Neural progenitor cell (in vitro differentiated cells): ENCODE results near the gene EBF4. TPM values are rescaled to one million over a fixed set of nuclear protein-coding genes. Genes with fewer than 3 reads are reported as not detected.

Source experiments
- DNase-seq: peaks from one replicate; pipeline ENCODE4 v3.0.0-alpha.2; 2016; ENCODE audit warnings: low spot score
- H2AFZ ChIP-seq: fragments of 200-600 bp; sonication (generic); replicated peaks from 2 replicates; pipeline ENCODE4 v1.6.1; 2016; ENCODE audit warnings: antibody characterized with exemption
- H3F3A ChIP-seq: fragments of 200-600 bp; sonication (generic); 2 replicates; pipeline ENCODE4 v1.6.1; 2016; ENCODE audit warnings: antibody characterized with exemption, low read depth
- H3K27ac ChIP-seq: fragments of 200-600 bp; sonication (generic); 2 replicates; pipeline ENCODE4 v1.5.1; 2016; ENCODE audit warnings: mild to moderate bottlenecking
- H3K27me3 ChIP-seq: fragments of 200-600 bp; sonication (generic); 2 replicates; pipeline ENCODE4 v1.6.1; 2016; ENCODE audit warnings: mild to moderate bottlenecking, moderate library complexity
- H3K36me3 ChIP-seq: fragments of 200-600 bp; sonication (generic); 2 replicates; pipeline ENCODE4 v1.5.1; 2016
- H3K4me1 ChIP-seq: fragments of 200-600 bp; sonication (generic); 2 replicates; pipeline ENCODE4 v1.6.1; 2016; ENCODE audit warnings: mixed run types
- H3K4me2 ChIP-seq: fragments of 200-600 bp; sonication (generic); 2 replicates; pipeline ENCODE4 v1.6.1; 2016
- H3K4me3 ChIP-seq: fragments of 200-600 bp; sonication (generic); 2 replicates; pipeline ENCODE4 v1.5.1; 2016
- H3K79me2 ChIP-seq: fragments of 200-600 bp; sonication (generic); 2 replicates; pipeline ENCODE4 v1.6.1; 2016; ENCODE audit warnings: low read depth
- H3K9ac ChIP-seq: fragments of 200-600 bp; sonication (generic); 2 replicates; pipeline ENCODE4 v1.6.1; 2016
- H3K9me3 ChIP-seq: fragments of 200-600 bp; sonication (generic); 2 replicates; pipeline ENCODE4 v1.5.1; 2016; ENCODE audit warnings: low read depth
- H4K20me1 ChIP-seq: fragments of 200-600 bp; sonication (generic); 2 replicates; pipeline ENCODE4 v1.6.1; 2016; ENCODE audit warnings: low read depth
- H3K27ac Mint-ChIP-seq: 3 replicates; pipeline ENCODE4 v1.8.0; 2021; ENCODE audit warnings: mixed read lengths
- H3K27me3 Mint-ChIP-seq: 2 replicates; pipeline ENCODE4 v1.8.0; 2022; ENCODE audit warnings: low read depth, mild to moderate bottlenecking, inconsistent platforms, moderate library complexity, mixed read lengths; ENCODE audit not compliant: insufficient read depth
- H3K36me3 Mint-ChIP-seq: 3 replicates; pipeline ENCODE4 v1.8.0; 2021; ENCODE audit warnings: mixed read lengths
- H3K4me1 Mint-ChIP-seq: 3 replicates; pipeline ENCODE4 v1.8.0; 2021; ENCODE audit warnings: mixed read lengths
- H3K4me3 Mint-ChIP-seq: 3 replicates; pipeline ENCODE4 v1.8.0; 2021; ENCODE audit warnings: mild to moderate bottlenecking, moderate library complexity, mixed read lengths
- H3K9me3 Mint-ChIP-seq: 3 replicates; pipeline ENCODE4 v1.8.0; 2020; ENCODE audit warnings: mixed read lengths
- CTCF ChIP-seq: fragments of 200-600 bp; sonication (generic); IDR thresholded peaks from 2 replicates; pipeline ENCODE4 v1.5.1; 2017; ENCODE audit warnings: antibody characterized with exemption, mild to moderate bottlenecking
- EZH2 ChIP-seq: fragments of 200-600 bp; sonication (generic); IDR thresholded peaks from 2 replicates; pipeline ENCODE4 v1.6.1; 2017; ENCODE audit warnings: antibody characterized with exemption, mild to moderate bottlenecking, moderate library complexity
- EZH2phosphoT487 ChIP-seq: fragments of 200-600 bp; sonication (generic); IDR thresholded peaks from 2 replicates; pipeline ENCODE4 v1.6.1; 2017; ENCODE audit warnings: antibody characterized with exemption
- total RNA-seq: library from RNA; depleted of rRNA; stranded (reverse); fragments of >200 nt; gene quantifications from 2 replicates; pipeline ENCODE4 v1.2.3, GENCODE V29; 2015; ENCODE audit warnings: low replicate concordance

EBF4 gene
- total RNA-seq, 1 donor from 2014 or later: 1.9 TPM

DNA sequence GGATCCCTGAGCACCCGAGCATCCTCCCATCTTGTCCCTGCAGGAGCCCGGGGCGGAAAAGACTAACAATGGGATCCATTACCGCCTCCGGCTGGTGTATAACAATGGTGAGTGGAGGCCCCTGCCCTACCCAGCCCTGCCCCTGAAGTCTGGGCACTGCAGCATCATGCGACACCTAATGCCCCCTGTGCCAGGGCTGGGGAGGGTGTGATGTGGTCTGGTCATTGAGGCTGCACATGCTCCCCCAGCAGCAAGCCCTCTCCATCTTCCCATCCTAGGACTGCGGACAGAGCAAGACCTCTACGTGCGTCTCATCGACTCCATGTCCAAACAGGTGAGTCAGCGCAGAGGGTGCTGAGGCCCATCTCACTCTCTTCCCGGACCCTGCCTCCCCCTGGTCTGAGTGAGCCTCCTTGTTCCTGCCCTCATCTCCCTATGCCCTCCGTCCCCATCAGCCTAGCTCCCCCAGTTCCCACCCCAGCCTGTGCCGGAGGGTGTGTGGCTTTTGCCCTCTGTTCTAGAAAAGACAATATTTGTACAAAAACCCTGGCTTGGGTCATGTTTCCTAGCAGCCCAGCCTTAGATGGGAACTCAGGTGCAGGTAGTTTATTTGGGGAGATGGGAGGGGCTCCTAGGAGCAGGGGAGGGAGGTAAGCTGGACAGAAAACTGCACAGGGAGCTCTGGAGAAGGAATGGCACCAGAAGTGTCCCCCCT lies 13.5 kb downstream of the EBF4 start:
- DNase-seq: no peak
- no peaks in the 10 kb centered on the region for H3K9me3 ChIP-seq
- Mint-ChIP-seq H3K4me3 (no peak overlapping the region), H3K4me1 (peaks cover 13% of the 10 kb centered on the region), H3K27me3 (peaks cover 3% of the 10 kb centered on the region), H3K27ac (no peak overlapping the region), H3K9me3 (no peaks in the 10 kb centered on the region), H3K36me3 (no peaks in the 10 kb centered on the region)
- no peaks in the 10 kb centered on the region for H4K20me1 ChIP-seq
- H3K4me3 ChIP-seq: no peak overlapping the region
- H3K36me3 ChIP-seq: no peaks in the 10 kb centered on the region
- H3K9ac ChIP-seq: no peak overlapping the region
- no peak overlapping the region for H3K4me2 ChIP-seq
- H3K27ac ChIP-seq: no peak overlapping the region
- TF ChIP-seq EZH2phosphoT487: no peak
- TF ChIP-seq CTCF: no peak
- TF ChIP-seq EZH2: no peak
- no peaks in the 10 kb centered on the region for H3K79me2 ChIP-seq
- peaks cover 40% of the 10 kb centered on the region for H3K4me1 ChIP-seq
- H3F3A ChIP-seq: peaks cover 24% of the 10 kb centered on the region
- no peak overlapping the region for H2AFZ ChIP-seq
- peaks cover 69% of the 10 kb centered on the region for H3K27me3 ChIP-seq

DNA sequence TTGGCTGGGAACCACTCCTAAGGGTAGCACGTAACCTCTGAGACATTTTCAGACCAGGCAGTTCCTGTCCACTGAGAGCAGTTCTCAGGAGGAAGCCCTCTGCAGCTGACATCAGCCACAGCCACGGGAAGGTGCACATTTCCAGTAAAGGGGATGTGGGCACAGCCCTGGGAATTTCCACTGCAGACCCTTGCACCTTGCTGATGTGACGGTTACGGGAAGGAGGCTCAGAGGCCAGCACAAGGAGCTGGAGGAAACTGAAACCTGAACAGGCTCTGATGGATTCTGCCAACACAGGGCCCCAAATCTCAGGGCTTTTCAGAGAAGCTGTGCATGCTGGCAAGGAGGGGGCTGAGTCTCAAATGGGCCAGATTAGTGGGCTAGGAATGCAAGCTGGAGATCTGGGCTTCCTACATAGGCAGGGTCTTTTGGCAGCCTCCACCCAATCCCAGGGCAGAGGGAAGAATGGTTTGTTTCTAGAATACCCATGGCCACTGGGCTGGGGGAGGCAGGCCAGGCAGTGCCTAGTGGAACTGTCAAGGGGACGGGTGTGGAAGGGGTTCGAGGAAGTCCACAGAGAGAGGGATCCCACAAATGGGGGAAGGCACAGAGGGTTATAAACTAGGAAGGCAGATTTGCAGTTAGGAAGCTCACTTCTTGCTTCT lies 14.2 kb downstream of the EBF4 start:
- Histone ChIP-seq H3K36me3 (no peaks in the 10 kb centered on the region), H3K9ac (no peak overlapping the region), H3K4me3 (no peak overlapping the region), H4K20me1 (no peaks in the 10 kb centered on the region), H3K4me1 (peaks cover 40% of the 10 kb centered on the region), H3K27ac (no peak overlapping the region), H3K4me2 (peak overlapping the region; percentile 44), H3K9me3 (no peaks in the 10 kb centered on the region), H3K27me3 (peaks cover 69% of the 10 kb centered on the region), H3F3A (peaks cover 24% of the 10 kb centered on the region), H2AFZ (no peak overlapping the region), H3K79me2 (no peaks in the 10 kb centered on the region)
- TF ChIP-seq EZH2phosphoT487 (no peak), CTCF (no peak), EZH2 (no peak)
- Mint-ChIP-seq H3K36me3 (no peaks in the 10 kb centered on the region), H3K4me1 (peaks cover 8% of the 10 kb centered on the region), H3K4me3 (no peak overlapping the region), H3K9me3 (no peaks in the 10 kb centered on the region), H3K27ac (no peak overlapping the region), H3K27me3 (no peaks in the 10 kb centered on the region)
- DNase-seq: peak; percentile 51

DNA sequence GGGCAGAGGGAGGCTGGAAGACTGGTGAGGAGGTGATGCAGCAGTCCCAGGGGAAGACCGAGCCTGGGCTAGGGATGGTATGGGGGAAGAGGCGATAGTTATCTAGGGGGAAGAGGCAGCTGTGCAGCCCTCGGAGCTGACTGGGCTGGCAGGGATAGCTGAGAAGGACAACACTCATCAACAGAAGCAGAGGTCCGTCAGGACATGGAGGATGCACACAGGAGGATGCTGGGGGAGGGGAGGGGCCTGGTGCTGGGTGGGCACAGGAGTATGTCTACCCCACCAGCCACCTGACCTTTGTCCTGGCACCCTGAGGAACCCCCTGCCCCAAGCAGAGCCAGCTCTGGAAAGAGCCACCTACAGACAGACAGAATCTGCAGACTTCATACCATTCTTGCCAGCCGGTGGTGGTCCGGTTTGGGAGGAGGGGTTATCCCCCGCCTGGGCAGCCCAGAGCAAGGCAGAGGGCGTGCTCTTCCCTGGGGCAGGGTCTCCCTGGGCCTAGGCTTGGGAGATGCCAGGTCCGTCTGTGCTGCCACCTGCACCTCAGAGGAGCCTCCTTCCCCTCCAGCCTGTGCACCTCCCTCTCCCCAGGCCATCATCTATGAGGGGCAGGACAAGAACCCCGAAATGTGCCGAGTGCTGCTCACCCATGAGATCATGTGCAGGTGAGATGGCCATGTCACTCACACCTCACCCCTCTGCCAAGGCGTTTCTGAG lies 14.9 kb downstream of the EBF4 start:
- Mint-ChIP-seq H3K27ac (no peak overlapping the region), H3K27me3 (no peaks in the 10 kb centered on the region), H3K4me3 (no peak overlapping the region), H3K4me1 (peaks cover 7% of the 10 kb centered on the region), H3K36me3 (no peaks in the 10 kb centered on the region), H3K9me3 (no peaks in the 10 kb centered on the region)
- H3K27ac ChIP-seq: no peak overlapping the region
- H3K4me3 ChIP-seq: no peak overlapping the region
- H3F3A ChIP-seq: peaks cover 24% of the 10 kb centered on the region
- H3K79me2 ChIP-seq: no peaks in the 10 kb centered on the region
- H3K4me1 ChIP-seq: peaks cover 40% of the 10 kb centered on the region
- no peaks in the 10 kb centered on the region for H4K20me1 ChIP-seq
- H3K27me3 ChIP-seq: peaks cover 69% of the 10 kb centered on the region
- H3K4me2 ChIP-seq: peak overlapping the region; percentile 51
- no peaks in the 10 kb centered on the region for H3K36me3 ChIP-seq
- no peaks in the 10 kb centered on the region for H3K9me3 ChIP-seq
- no peak overlapping the region for H2AFZ ChIP-seq
- TF ChIP-seq EZH2: no peak
- no peak for TF ChIP-seq EZH2phosphoT487
- TF ChIP-seq CTCF: no peak
- DNase-seq: no peak
- H3K9ac ChIP-seq: no peak overlapping the region
